Renal cortex interstitium (tissue), 11 donors: ENCODE data around the gene TNFSF8. TPM values are rescaled to one million over a fixed set of nuclear protein-coding genes. Genes with fewer than 3 reads are reported as not detected.

Experiments used
- DNase-seq, 11 donors: peaks; one replicate each; pipeline ENCODE4 v3.0.0-alpha.2; 2013; ENCODE audit warnings: low read depth in 9 of 11, low spot score in 4 of 11; ENCODE audit errors: extremely low read depth in 1 of 11
- polyA plus RNA-seq, 3 donors: library from polyadenylated mRNA; unstranded; fragments of 120-200 nt; gene quantifications; one replicate each; pipeline ENCODE4 v1.2.1, GENCODE V29; 2013; ENCODE audit not compliant: insufficient read length in 3 of 3

TNFSF8 gene
- polyA plus RNA-seq, 3 donors, result 0.46 to 0.51 (median 0.47) TPM

DNA sequence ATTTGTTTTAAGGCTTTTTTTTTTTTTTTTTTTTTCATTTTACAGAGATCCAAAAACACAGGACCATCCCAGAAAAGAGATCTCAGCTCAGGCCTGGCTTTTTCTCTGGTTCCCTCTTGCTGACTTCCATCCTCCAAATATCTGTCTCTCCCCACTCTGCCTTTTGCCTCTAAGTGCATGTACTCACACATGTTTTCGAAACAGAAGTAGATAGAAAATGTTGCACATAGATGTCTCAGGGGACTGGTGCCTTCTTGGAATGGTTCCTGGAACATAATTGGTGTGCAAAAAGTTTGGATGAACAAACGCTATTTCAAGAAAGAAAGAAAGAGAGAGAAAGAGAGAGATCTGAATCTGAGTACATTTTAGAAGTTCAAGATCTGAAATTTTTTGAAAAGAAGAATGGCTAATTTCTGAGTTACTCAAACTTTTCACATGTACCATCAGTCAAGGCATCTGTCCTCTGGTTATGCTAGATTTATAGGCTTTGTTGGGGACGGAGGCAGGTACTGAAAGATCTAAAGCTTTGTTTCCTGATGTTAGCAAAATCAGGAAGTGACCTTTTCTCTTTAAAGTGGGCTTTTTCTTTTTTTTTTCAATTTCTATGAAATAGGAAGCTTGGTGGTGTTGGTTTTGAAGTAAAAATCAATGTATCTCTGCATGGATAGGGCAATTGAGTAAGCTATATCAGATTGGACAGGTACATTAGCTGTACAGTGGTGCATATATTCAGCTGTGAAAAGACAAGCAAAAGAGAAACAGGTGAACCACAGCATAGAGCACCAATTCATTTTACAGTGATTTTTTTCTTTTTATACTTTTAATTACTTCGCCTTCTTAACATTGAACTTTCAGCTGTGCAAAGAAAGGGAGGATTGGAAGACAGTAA, 8.5 kb upstream of the TNFSF8 start:
- no peak for DNase-seq

DNA sequence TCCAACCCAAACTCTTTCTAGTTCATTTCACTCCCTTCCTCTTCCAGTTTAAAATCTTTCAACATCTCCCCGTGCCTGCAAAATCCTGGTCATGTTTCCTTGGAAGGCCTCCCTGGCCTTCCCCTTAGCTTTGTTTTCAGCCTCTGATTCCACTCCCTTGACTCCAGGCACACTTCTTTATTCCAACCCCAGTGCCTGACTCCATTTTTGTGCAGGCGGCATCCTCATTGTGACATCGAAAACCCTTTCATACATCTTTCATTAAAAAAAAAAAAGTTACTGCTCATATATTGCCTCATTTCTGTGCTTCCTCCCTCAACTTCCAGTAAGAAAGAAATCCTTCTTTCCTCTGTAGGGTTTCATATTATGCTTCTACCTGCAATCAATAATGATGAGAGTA, 7.1 kb upstream of the TNFSF8 start:
- DNase-seq, result no peak

DNA sequence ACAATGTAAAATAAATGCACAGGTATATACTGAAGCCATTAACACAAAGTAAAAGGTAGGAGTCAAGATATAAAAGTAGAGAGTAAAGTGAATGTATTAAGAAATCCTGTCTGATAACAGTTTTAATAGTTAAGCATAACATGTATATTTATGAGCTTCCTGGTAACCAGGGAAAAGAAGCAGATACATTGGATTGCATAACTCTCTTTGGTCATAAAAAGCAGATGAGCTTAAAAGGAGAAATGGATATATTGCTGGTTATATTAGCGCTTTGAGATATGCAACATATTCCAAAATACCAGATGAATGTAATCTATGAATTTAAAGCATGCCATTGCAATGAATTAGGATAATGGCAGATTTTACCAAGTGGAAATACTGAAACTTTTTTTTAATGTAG, 6.2 kb upstream of the TNFSF8 start:
- DNase-seq, result no peak

DNA sequence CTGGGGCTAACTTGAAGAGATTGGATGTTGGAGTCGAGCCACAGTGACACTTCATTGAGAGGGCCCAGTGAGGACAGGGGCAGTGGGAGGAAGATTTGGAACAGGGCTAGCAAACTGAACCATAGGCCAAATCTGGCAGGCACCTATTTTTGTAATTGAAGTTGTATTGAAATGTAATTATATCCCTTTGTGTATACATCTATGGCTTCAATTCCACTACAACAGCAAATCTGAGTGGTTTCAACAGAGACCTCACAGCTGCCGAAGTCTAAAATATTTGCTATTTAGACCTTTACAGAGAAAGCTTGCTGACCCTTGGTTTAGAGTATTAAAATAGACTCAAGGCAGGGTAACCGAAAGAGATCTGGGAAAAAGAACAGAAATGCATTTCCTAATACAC, 4.7 kb upstream of the TNFSF8 start:
- no peak for DNase-seq

DNA sequence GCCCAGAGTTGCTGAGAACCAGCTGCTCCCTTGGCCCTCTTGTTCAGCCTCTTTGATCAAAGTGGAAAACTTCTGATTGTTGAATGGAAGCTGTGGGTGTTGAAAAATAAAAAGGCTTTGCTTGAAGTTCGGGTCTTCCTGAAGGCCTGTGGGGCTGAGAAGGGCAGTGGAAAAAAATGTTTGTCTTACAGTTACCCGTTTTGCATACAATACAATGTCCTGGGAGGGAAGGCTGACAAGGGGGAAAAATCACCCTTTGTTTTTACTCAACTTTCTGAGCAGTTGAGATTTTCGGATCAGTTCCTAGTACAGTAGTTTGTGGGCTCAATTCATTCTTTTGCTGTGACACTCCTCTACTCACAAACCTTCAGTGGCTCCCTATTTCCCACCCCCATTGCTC, 2.1 kb upstream of the TNFSF8 start:
- DNase-seq, result no peak

DNA sequence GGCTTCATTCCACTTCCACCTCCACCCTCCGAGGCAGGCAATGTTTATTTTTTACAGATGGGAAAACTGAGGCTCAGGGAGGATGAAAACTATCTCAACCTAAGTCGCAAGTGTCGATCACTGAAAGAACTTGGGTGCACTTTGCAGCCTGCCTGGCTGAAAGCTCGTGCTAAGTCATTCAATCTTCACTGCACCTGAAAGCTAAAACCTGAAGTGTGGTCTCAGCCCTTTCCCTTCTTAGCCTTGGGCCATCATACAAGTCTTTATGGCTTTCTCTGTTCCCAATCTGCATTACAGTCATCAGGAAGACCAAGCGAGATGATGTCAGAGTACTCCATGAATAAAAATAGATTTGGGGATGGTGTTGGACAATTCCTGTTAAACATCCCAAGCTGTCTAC, 1.0 kb upstream of the TNFSF8 start:
- DNase-seq, result no peak

DNA sequence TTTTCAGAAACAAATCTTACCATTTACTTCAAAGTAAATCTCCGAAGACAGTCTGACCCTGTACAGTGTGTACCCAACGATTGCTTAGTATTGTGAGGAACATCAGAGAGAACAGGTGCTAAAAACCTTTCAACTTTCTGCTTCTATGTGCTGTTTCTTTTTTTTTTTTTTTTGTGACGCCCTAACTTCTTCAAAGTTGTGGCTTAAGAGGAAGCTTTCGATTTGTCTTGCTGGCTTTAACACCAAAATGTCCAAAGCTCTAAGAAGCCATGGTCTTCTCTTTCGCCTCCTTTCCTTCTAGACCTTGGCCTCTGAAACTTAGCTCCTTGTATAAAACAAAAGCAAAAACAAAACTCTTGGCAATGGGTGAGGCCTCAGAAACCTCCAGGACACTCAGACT, 1.2 kb downstream of the TNFSF8 start:
- no peak for DNase-seq

DNA sequence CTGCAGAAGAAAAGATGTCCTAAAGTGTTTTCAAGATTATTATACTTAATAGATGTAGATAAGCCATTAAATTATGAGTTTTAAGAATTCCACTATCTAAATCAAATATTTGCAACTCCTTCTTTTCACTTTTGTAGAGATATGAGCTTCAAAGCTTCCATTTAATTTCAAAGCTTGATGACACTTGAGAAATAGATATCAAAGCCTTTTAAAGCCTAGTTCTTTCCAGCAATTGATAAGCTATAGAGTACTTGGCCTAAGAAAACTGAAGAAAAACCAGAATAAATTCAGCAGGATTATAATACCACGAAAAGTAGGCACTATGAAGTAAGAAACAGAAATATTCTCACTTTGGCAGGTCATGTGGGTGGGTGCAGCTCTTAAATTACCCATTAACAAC, 1.7 kb downstream of the TNFSF8 start:
- DNase-seq, result no peak

DNA sequence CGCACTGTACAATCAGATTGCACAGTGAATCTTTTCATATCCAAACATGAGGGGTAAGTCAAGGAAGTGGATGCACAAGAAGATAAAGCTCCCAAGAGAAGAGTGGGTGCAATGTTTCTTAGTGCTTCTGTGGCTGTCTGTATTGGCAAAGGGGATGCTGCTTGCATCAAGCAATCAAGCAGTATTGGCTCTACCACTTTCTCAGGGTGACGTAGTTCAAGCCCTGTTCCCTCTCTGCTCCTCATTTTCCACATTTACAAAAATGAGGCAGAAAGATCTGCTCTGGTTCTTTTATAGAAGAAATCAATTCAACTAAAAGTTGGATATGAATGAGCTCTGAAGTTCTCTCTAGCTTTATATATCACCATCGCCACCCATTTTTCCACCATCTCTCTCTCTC, 2.3 kb downstream of the TNFSF8 start:
- DNase-seq, result no peak

DNA sequence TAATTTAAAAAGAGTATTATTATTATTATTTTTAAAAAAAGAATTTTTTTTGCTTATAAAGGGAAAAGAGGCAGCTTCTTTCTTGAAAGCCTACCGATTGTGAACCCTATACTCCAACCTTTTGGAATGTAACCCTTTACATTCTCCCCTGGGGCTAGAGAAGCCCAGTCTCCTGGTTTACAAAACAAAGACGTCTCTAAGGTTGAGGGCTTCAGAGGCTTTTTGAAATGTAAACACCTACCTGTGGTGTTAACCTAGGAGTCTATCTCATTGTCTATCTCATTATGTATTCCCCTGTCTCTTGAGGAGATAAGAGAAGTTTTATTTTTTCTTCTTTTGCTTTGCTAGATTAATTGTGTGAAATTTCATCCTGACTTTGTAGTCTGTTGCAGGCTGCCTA, 4.7 kb downstream of the TNFSF8 start:
- no peak for DNase-seq

DNA sequence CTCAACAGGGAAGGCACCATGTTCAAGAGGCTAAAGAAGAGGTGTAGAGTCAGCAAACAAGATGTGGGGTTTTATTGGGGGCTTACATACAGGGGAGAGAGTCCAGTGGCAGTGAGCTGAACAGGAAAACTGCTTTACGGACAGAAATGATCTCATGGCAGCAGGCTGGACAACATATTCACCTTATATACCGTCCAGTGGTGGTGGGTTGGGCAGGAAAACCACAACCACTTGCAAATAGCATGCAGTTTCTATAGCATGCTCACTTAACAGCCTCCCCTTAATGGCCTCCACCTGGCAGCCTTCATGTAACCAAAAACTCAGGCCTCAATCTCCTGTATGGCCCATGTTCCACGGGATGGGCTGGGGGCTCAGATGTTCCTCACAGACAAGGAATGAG, 5.4 kb downstream of the TNFSF8 start:
- no peak for DNase-seq

DNA sequence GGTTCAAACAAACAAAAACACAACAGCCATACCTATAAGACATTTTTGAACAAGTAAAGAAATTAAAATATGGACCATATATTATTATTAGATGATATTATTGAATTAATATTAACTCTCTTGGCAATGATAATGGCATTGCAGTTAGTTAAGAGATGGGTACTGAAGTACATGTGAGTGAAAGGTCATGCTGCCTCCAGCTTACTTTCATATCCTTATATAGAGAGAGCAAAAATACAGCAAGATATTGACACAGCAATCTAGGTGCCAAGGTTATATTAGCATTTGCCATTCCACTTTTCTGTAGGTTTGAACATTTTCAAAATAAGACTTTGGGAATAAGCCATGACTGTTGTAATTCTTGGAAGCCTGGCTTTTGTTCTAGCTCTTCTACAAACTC, 6.1 kb downstream of the TNFSF8 start:
- DNase-seq, result no peak

DNA sequence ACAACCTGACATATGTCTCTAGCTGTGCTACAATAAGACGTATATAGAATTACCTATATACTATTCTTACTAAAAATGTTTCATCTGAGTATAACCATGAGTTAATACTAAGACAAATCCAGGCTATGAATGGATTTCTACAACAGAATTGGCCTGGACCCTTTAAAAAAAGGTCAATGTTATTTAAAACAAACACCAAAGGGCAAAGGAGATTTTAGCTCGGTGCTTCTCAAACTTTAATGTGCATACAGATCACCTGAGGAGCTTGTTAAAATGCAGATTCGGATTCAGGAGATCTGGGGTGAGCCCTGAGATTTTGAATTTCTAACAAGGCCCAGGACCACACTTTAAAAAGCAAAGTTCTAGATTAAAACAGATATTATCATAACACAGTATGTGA, 6.5 kb downstream of the TNFSF8 start:
- DNase-seq, result no peak

DNA sequence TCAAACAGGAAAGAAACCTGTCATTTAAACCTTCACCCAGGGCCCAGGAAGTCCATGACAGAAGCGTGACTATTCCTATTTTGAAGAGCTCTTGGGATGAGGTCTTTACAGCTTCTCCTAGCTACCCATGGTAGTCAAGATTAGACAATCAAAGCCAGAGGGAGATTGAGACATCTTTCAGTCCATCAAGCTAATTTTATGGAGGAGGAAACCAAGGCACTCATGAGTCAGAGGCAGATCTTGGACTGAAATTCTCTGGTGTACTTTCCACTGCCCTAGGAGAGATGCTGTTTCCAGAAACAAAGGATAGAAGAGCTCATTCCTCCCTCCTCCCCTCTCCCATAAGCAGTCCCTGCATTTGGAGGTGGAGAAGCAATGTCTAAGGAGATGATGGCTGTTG, 9.2 kb downstream of the TNFSF8 start:
- DNase-seq, result no peak

DNA sequence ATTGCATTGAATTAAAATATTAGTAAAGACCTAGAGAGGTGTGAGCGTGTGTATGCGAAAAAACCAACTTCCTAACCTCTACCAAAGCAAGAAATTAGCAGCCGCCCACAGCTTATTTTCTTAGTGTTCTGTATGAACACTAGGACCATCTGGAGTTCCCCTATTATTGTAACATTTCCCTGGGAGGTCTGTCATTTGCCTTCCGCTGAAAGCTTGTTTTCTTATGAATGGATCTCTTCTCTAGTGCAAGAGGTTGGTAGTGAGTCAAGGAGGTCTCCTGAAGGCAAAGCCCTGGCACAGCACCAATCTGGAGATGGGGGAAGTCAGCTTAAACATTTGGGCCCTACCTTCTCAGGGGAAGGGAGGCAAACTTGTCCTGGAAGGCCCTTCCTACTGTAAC, 10.8 kb downstream of the TNFSF8 start:
- no peak for DNase-seq

DNA sequence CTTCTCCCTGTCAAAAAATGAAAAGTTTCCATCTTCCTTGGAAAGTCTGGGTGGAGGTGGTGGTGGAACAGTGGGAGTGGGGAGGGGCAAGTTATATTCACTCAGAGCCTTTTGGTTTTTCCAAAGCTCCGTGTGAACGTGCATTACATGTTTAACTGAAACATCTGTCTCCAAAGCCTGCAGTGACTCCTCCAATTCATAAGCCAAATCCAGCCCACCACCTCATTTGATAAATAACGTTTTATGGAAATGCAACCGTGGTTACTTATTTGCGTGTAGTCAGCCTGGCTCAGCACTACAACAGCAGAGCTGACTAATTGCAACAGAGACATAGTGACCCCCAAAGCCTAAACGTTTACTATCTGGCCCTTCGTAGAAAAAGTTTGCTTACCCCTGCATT, 13.9 kb downstream of the TNFSF8 start:
- no peak for DNase-seq

DNA sequence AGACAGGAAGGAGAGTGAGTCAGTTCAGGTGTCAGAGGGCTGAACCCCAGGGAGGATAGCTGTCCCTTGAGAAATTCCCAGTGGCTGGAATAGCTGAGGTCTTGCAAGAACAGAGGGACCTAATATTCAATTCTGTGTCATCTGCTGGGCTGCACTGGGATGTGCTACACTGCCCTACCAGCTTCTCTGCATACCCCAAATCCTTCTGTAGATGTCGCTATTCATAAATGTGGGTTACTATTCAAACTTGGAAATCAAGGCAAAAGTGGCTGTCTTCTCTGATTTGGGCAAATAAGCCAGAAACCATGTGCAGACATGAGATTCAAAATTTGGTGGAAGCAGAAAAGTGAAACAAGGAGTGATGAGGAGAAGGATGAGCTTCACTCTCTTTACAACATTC, 16.3 kb downstream of the TNFSF8 start:
- DNase-seq, result no peak

DNA sequence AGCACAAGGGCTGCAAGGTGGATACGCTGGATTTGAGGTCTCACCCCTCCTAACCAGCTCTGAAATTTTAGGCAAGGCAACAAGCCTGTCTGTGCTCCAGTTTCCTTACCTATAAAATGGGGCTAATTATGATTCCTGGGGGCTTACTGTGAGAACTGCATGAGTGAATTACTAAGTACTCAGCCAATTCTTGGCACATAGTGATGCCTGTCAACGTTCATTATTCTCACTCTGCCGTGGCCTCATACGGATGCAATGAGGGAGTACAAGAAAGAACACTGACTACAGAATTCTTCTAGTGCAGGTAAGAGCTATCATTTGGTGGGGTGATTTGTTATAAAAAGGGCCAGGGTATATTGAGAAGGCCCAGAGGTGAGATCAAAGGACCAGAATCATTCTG, 16.7 kb downstream of the TNFSF8 start:
- no peak for DNase-seq

DNA sequence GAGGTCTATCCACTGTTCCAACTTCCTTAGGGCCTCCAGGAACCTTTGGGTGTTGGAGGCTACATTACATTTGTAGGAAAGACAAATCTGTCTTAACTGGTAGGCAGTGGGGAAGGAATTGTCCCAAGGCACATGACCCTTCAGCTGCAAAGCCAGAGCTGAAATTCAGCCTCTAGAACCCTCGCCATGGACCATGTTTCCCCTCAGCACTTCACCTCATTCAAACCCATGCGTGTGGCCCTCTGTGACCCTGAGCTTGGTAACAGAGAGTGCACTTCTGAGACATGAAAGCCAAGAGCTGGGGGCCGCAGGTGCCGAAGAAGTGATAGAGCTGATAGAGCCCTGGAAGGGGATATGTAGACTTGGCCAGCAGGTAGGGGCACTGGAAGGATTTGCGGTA, 17.2 kb downstream of the TNFSF8 start:
- no peak for DNase-seq

DNA sequence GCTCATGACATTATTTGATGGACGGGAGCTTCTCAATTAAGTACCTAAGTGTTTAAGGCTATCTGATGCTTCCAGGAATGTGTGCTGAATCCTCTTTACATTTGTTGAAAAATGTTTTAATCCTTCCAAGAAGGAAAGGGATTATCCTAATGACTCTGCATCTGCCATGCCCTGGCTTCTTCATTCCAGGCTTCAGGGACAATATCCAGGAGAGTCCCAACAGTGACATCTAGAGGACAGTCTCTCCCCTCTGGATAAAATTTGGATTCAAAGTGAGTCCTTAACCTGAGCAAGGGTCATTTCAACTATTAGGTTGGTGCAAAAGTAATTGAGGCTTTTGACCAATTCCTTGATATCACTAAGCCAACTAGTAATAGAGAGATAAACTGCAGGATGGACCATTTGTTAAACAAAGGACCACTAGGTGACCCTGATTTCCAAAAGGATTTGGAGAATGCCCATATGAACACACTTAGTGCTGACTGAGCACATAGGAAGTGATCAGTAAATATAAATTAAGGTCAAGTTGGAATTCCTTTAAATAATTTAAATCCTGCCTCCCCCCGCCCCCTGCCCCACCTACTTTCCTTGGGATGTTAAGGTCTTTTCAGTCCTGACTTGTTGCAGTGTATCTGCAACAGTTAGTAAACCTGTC, 19.1 kb downstream of the TNFSF8 start:
- DNase-seq, result peak in 5 of 11 donors; percentile 22 to 51 (median 32)

DNA sequence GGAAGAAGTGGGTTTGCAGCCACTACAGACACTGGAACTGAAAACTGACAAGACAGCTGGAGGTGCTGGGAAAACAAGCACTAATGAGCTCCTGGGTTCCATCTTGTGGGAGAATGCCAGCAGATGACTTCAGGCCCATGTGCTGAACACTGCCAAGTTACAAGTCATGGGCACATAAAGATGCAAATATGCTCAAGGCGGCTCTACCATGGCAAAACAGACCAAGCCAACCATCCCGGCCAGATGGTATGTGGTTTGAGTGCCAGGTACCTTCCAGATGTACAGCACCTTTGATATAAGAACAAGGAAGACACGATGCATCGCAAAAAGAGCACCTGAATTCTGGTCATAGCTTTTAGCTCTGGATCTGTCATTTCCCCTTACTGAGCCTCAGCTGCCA, 19.9 kb downstream of the TNFSF8 start:
- no peak for DNase-seq
